Spinal cord (tissue), 10 donors: ENCODE measurements around the gene LCE1F. TPM values are rescaled to one million over a fixed set of nuclear protein-coding genes. Genes with fewer than 3 reads are reported as not detected.

Source experiments
- DNase-seq, 6 donors: peaks; one replicate each; pipeline versions ENCODE4 v3.0.0 to v3.0.0-alpha.2; 2013 to 2015; ENCODE audit warnings: low spot score in 6 of 6, low read depth in 4 of 6
- H3K27ac ChIP-seq: one replicate; pipeline ENCODE4 v1.5.1; 2013; ENCODE audit warnings: low read depth, low read length, control low read depth
- H3K27me3 ChIP-seq: one replicate; pipeline ENCODE4 v1.6.1; 2013; ENCODE audit warnings: low read length; ENCODE audit not compliant: control insufficient read depth, insufficient read depth
- H3K36me3 ChIP-seq: one replicate; pipeline ENCODE4 v1.6.1; 2013; ENCODE audit warnings: low read length; ENCODE audit not compliant: control insufficient read depth, insufficient read depth
- H3K4me1 ChIP-seq: one replicate; pipeline ENCODE4 v1.6.1; 2013; ENCODE audit warnings: low read length; ENCODE audit not compliant: control insufficient read depth, insufficient read depth
- H3K4me3 ChIP-seq: one replicate; pipeline ENCODE4 v1.5.1; 2013; ENCODE audit warnings: low read depth, low read length, control low read depth
- H3K9me3 ChIP-seq: one replicate; pipeline ENCODE4 v1.6.1; 2013; ENCODE audit warnings: low read length; ENCODE audit not compliant: control insufficient read depth, insufficient read depth
- WGBS: methylation state at CpG from one replicate; pipeline ENCODE4 v1.1.5; 2013; ENCODE audit warnings: missing lambda C conversion rate; ENCODE audit not compliant: insufficient coverage; 5-methylcytosine and 5-hydroxymethylcytosine counted together
- polyA plus RNA-seq, 2 donors: library from polyadenylated mRNA; unstranded; fragments of 120-200 nt; gene quantifications; one replicate each; pipeline ENCODE4 v1.2.1, GENCODE V29; 2013; ENCODE audit not compliant: insufficient read length in 2 of 2
- total RNA-seq, 2 donors: library from RNA; depleted of rRNA in 1 of 2; stranded (reverse); fragments of 120-200 nt in 1 of 2; fragments of >200 nt in 1 of 2; gene quantifications; one replicate each; pipeline versions ENCODE4 v1.2.3 to v1.2.4, GENCODE V29; 2013 to 2014
- donor health status: healthy.

LCE1F gene
- total and polyA plus RNA-seq, 4 donors, result not detected

DNA sequence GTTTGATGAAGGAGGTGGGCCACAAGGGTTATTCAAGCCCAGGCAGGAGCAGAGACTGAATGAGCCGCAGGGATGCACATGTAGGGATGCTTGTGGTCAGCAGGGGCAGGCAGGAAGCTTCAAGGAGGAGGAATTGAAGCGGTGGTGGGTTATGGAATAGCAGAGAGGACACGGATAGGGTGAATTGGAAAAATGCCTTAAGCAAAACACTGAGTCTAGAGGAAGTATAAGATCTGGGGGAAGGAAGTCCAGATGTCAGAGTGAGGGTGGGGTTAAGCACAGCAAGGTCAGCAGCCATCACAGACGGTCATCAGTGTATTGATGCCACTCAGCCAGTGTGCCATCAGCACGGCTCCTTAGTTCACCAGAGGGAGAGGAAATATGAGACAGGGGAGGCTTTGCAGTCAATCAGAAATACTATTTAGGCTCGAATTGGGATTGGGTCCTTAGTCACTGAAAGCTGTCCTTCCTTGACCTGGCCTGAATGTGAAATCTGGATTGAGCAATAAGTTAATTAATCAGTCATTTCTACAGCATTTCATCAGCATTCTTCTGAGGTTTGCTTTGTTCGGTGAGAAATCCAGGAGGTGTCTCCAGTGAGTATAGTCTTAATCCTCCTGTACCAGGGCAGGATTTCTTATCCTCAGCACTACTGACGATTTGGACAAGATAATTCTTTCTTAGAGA lies 6.0 kb upstream of the LCE1F start:
- WGBS, result 62% methylated on average over 5 of the region's 8 CpGs
- DNase-seq, result no peak
- Histone ChIP-seq H3K4me3 (no peak overlapping the region), H3K36me3 (no peaks in the 10 kb centered on the region), H3K9me3 (no peaks in the 10 kb centered on the region), H3K27ac (no peak overlapping the region), H3K27me3 (no peaks in the 10 kb centered on the region), H3K4me1 (no peaks in the 10 kb centered on the region)

DNA sequence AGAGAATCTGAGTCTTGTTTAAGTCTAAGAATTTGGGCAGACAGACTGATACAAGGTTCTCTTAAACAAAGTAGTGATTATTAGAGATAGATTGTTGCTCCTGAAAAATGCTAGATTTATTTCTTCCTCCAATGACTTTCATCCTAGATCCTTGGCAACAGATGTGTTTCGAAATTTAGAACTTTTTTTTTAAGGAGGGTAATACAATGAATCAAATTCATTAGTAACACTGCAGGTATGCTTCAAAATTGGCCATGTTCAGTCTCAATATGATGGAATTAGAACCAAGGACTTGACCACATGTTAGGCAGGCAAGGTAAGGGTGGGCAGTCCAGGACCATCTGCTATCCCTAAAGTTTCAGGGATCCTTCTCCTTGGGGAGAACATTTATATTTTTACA lies 4.5 kb upstream of the LCE1F start:
- Histone ChIP-seq H3K4me3 (no peak overlapping the region), H3K27me3 (no peaks in the 10 kb centered on the region), H3K4me1 (no peaks in the 10 kb centered on the region), H3K9me3 (no peaks in the 10 kb centered on the region), H3K36me3 (no peaks in the 10 kb centered on the region), H3K27ac (no peak overlapping the region)
- no peak for DNase-seq
- no CpG with 5 or more reads among the region's 1 CpG for WGBS

DNA sequence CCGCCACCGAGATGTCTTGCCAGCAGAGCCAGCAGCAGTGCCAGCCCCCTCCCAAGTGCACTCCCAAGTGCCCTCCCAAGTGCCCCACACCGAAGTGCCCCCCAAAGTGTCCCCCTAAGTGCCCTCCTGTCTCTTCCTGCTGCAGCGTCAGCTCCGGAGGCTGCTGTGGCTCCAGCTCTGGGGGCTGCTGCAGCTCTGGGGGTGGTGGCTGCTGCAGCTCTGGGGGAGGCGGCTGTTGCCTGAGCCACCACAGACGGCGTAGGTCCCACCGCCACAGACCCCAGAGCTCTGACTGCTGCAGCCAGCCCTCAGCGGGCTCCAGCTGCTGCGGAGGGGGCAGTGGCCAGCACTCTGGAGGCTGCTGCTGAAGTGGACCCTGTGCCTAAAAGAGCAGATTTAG lies 1.4 kb downstream of the LCE1F start:
- Histone ChIP-seq H3K27me3 (no peaks in the 10 kb centered on the region), H3K27ac (no peak overlapping the region), H3K4me1 (no peaks in the 10 kb centered on the region), H3K4me3 (no peak overlapping the region), H3K36me3 (no peaks in the 10 kb centered on the region), H3K9me3 (no peaks in the 10 kb centered on the region)
- no peak for DNase-seq
- WGBS, result 90% methylated on average over 11 of the region's 11 CpGs

DNA sequence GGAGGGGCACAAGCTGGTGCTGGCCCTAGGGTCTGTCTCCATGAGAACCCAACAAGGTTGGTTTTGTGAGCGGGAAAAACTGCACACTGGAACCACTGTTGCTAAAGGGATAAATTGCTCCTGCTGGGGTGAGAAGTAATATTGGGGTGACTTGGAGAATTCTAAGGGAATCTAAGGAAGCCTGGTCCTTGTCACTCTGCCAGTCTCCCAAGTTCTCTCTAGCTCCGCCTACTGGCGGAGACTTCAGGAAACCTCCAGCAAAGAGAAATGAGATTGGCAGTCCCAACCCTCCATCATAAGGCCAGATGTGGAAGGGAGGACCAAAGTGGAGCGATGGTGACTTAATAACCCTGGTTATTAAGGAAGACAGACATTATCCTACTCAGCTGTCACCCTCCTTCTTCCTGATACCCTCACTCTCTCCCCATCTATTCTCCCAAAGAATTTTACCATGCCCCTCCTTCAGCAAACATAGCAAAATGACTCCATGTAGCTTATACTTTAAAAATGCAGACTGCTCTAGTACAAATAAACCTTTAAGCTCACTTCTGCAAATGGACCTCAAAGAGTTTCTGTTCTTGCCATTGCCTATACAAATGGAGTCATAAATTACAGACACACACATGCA lies 2.7 kb downstream of the LCE1F start:
- no peak overlapping the region for H3K27ac ChIP-seq
- H3K27me3 ChIP-seq, result no peaks in the 10 kb centered on the region
- no peaks in the 10 kb centered on the region for H3K9me3 ChIP-seq
- no peaks in the 10 kb centered on the region for H3K36me3 ChIP-seq
- no peaks in the 10 kb centered on the region for H3K4me1 ChIP-seq
- DNase-seq, result no peak
- no peak overlapping the region for H3K4me3 ChIP-seq
- WGBS, result 90% methylated on average over 1 of the region's 4 CpGs

DNA sequence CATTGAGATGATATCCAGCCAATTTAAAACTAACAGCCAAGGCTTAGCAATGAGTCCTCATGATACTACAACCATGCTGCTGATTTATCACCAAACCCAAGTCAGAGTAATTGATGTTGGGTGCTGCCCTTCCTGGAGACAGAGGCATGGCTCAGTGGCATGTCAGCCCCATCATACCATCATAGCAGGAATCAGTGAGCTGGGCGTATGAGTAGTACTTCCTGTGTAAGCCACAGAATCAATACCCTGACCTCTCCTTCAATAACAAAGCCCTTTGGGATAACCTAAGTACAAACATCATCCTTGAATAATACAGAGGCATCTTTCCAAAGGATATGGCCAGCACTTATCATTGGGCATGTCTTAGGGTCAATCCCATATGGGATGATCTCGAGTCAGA lies 8.2 kb downstream of the LCE1F start:
- H3K9me3 ChIP-seq, result no peaks in the 10 kb centered on the region

DNA sequence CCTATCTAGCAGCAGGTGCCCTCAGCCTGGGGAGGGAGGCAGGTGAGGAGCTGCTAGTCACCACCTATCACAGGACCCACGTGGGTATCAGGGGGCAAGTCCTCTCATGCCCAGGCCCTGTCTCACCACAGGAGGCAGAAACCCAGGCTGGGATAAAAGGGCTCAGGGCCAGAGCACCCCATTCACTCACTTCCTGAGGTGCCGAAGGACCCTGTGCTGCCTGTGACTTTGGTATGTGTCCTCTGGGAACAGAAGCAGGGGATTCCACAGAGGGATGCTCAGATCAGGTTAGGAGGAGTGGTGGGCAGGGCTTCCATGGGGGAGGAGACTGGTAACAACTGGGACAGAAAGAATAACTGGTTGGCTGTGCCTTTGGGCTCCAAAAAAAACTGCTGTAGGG lies 11.1 kb downstream of the LCE1F start, which contains the start of gene LCE1E:
LCE1E (plus strand) TSS at position 181 of the 400 bp plus-strand sequence. CDS start 1,043 bp downstream, outside the sequence.
- H3K4me1 ChIP-seq, result peaks cover 4% of the 10 kb centered on the region
- H3K9me3 ChIP-seq, result no peaks in the 10 kb centered on the region
- WGBS, result 32% methylated on average over 2 of the region's 2 CpGs
- H3K27ac ChIP-seq, result no peak within 1 kb of the TSS
- H3K27me3 ChIP-seq, result no peaks in the 10 kb centered on the region
- H3K4me3 ChIP-seq, result no peak within 1 kb of the TSS
- DNase-seq, result no peak
- H3K36me3 ChIP-seq, result no peaks in the 10 kb centered on the region

More for the DNA sequence above, 8.2 kb downstream of the LCE1F start:
- Histone ChIP-seq H3K36me3 (no peaks in the 10 kb centered on the region), H3K27ac (no peak overlapping the region), H3K4me1 (peaks cover 4% of the 10 kb centered on the region), H3K4me3 (no peak overlapping the region), H3K27me3 (no peaks in the 10 kb centered on the region)
- 86% methylated on average over 1 of the region's 2 CpGs for WGBS
- DNase-seq, result no peak

DNA sequence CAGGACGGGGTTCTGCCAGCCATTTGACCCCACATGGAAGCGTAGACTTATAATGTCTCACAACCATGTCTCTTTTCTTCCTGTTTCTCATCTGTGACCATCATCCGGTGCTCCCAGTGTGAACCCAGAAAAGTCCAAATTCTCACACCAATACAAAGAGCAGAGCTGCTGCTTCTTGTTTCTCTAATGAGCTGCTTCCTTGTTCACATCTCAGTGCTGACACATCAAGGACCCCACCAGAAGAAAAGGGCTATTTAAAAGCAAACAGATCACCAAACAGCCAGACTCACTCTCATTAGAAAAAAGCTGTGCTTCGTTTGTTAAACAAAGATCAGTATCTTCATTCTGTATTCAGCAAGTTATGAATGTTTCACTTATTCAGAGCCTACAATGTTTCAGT lies 20.7 kb downstream of the LCE1F start:
- no peak overlapping the region for H3K4me3 ChIP-seq
- H3K27ac ChIP-seq, result no peak overlapping the region
- no peaks in the 10 kb centered on the region for H3K27me3 ChIP-seq
- WGBS, result 14% methylated on average over 4 of the region's 4 CpGs
- peak in 4 of 6 donors; percentile 7 to 80 (median 25) for DNase-seq
- H3K9me3 ChIP-seq, result no peaks in the 10 kb centered on the region
- no peaks in the 10 kb centered on the region for H3K36me3 ChIP-seq
- peaks cover 10% of the 10 kb centered on the region for H3K4me1 ChIP-seq

DNA sequence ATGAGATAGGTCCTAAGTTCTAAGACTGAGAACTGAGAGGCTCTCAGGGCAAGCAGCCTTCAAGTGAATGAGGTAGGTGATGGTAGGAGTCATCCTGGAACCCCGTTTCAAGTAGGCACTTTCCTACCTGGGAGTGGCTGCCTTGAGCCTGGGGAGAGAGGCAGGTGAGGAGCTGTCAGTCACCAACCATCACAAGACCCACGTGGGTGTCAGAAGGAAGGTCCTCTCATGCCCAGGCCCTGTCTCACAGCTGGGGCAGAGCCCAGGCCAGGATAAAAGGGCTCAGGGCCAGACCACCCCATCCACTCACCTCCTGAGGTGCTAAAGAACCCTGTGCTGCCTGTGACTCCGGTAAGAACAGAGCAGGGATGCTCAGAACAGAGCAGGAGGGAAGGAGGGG lies 21.5 kb downstream of the LCE1F start, which contains the start of gene LCE1D:
LCE1D (plus strand) TSS at position 301 of the 400 bp plus-strand sequence. CDS start 1,074 bp downstream, outside the sequence.
- no peak within 1 kb of the TSS for H3K27ac ChIP-seq
- H3K36me3 ChIP-seq, result no peaks in the 10 kb centered on the region
- H3K27me3 ChIP-seq, result no peaks in the 10 kb centered on the region
- 60% methylated on average over 1 of the region's 3 CpGs for WGBS
- peaks cover 10% of the 10 kb centered on the region for H3K4me1 ChIP-seq
- H3K4me3 ChIP-seq, result no peak within 1 kb of the TSS
- DNase-seq, result no peak
- no peaks in the 10 kb centered on the region for H3K9me3 ChIP-seq

DNA sequence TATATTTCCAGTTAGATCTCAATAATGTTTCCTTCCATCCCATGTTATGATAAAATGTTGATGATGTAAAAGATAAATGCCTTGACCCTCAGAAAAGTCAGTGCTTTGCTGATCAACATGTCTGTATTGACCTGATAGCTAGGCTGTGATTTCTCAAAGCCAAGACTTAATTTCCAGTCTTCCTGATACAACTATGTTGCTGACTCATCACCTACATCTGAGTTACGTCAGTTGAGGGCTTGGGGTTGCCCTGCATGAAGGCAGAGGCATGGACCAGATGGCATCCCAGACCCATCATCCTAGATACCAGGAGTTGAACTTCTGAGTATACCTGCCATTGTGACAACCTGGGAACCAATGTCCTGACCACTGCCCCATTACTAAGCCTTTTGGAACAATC lies 26.4 kb downstream of the LCE1F start:
- Histone ChIP-seq H3K4me3 (no peak overlapping the region), H3K4me1 (peaks cover 9% of the 10 kb centered on the region), H3K9me3 (no peaks in the 10 kb centered on the region), H3K36me3 (no peaks in the 10 kb centered on the region), H3K27me3 (no peaks in the 10 kb centered on the region), H3K27ac (no peak overlapping the region)
- 100% methylated on average over 1 of the region's 1 CpG for WGBS
- DNase-seq, result no peak

DNA sequence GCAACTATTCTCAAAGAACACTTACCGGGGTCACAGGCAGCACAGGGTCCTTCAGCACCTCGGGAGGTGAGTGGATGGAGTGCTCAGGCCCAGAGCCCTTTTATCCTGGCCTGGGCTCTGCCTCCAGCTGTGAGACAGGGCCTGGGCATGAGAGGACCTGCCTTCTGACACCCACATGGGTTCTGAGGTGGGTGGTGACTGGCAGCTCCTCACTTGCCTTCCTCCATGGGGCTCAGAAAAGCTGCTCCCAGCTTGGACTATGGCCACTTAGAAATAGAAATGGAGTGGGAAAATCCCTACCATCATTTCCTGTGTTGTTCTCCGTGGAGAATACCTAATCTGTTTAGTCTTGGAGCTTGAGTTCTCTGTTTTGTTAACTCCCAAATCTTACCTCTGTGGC lies 31.6 kb downstream of the LCE1F start, which contains the start of gene LCE1C:
LCE1C (minus strand) TSS at position 76 of the 400 bp plus-strand sequence. CDS start 1,173 bp downstream, outside the sequence.
- Histone ChIP-seq H3K27me3 (no peaks in the 10 kb centered on the region), H3K4me3 (no peak within 1 kb of the TSS), H3K27ac (no peak within 1 kb of the TSS), H3K36me3 (no peaks in the 10 kb centered on the region), H3K9me3 (no peaks in the 10 kb centered on the region), H3K4me1 (no peaks in the 10 kb centered on the region)
- no peak for DNase-seq
- 90% methylated on average over 2 of the region's 3 CpGs for WGBS
